Gastrocnemius medialis (tissue), 4 donors: ENCODE measurements around the gene NME4. TPM values are rescaled to one million over a fixed set of nuclear protein-coding genes. Genes with fewer than 3 reads are reported as not detected.
A peak's percentile ranks its signal among the peaks of the same experiment; 100 is the strongest.

Source experiments
- ATAC-seq, 2 donors: fragments of 150-250 bp; one replicate each; pipeline ENCODE4 v1.9.1; 2016
- DNase-seq, 2 donors: peaks; one replicate each; pipeline ENCODE4 v3.0.0-alpha.2; 2019
- H3K27ac ChIP-seq, 4 donors: fragments of 200-600 bp; sonication (generic); 1 replicate in 1 of 4; 2 replicates in 3 of 4; pipeline ENCODE4 v1.5.1; 2016 to 2018; ENCODE audit warnings: mild to moderate bottlenecking in 2 of 4, moderate library complexity in 1 of 4
- H3K27me3 ChIP-seq, 3 donors: fragments of 200-600 bp; sonication (generic) in 2 of 3; 1 replicate in 1 of 3; 2 replicates in 2 of 3; pipeline versions ENCODE4 v1.5.1 to v1.6.0; 2016 to 2019; ENCODE audit warnings: mild to moderate bottlenecking in 1 of 3, moderate library complexity in 1 of 3
- H3K36me3 ChIP-seq, 2 donors: fragments of 200-600 bp; sonication (generic) in 1 of 2; one replicate each; pipeline ENCODE4 v1.5.1; 2017 to 2018
- H3K4me1 ChIP-seq, 2 donors: fragments of 200-600 bp; sonication (generic) in 1 of 2; one replicate each; pipeline ENCODE4 v1.5.1; 2016 to 2017; ENCODE audit warnings: mild to moderate bottlenecking in 2 of 2
- H3K4me3 ChIP-seq, 4 donors: fragments of 200-600 bp; sonication (generic) in 3 of 4; 1 replicate in 1 of 4; 2 replicates in 3 of 4; pipeline ENCODE4 v1.5.1; 2016 to 2019; ENCODE audit warnings: mild to moderate bottlenecking in 2 of 4
- H3K9me3 ChIP-seq, 3 donors: fragments of 200-600 bp; sonication (generic) in 2 of 3; 1 replicate in 1 of 3; 2 replicates in 2 of 3; pipeline ENCODE4 v1.5.1; 2016 to 2019
- CTCF ChIP-seq, 5 experiments: fragments of 450-650 bp in 3 of 5; fragments of 200-600 bp in 2 of 5; sonication (generic) in 2 of 5; IDR thresholded peaks in 4 of 5; conservative IDR thresholded peaks in 1 of 5; 1 replicate in 4 of 5; 2 replicates in 1 of 5; pipeline ENCODE4 v1.5.1; 2016 to 2019; ENCODE audit warnings: antibody characterized with exemption in 5 of 5, mild to moderate bottlenecking in 3 of 5, moderate library complexity in 3 of 5
- POLR2A ChIP-seq, 2 donors: fragments of 450-650 bp; IDR thresholded peaks; one replicate each; pipeline ENCODE4 v1.6.1; 2017; ENCODE audit warnings: antibody characterized with exemption in 2 of 2, mild to moderate bottlenecking in 2 of 2, moderate library complexity in 2 of 2
- in situ Hi-C, 4 donors: fragments of 200-750 bp; cut with MboI; loops; one replicate each; pipeline versions ENCODE4 v1.15.0 to v1.8.0; 2017; ENCODE audit warnings: low sequenced_read_pairs in 4 of 4
- intact Hi-C: fragments of 100-400 bp; cut with DNase I; formaldehyde crosslinking; loops from one replicate; pipeline ENCODE4 v1.15.1; 2023; ENCODE audit warnings: low total_unique reads
- total RNA-seq, 4 donors: library from RNA; depleted of rRNA; stranded (reverse); fragments of >200 nt; gene quantifications; one replicate each; pipeline versions ENCODE4 v1.1.0 to v1.2.3, GENCODE V29; 2016

The NME4 gene
- total RNA-seq, 4 donors from 2014 or later = 11.6 to 19.3 (median 16.3) TPM

DNA sequence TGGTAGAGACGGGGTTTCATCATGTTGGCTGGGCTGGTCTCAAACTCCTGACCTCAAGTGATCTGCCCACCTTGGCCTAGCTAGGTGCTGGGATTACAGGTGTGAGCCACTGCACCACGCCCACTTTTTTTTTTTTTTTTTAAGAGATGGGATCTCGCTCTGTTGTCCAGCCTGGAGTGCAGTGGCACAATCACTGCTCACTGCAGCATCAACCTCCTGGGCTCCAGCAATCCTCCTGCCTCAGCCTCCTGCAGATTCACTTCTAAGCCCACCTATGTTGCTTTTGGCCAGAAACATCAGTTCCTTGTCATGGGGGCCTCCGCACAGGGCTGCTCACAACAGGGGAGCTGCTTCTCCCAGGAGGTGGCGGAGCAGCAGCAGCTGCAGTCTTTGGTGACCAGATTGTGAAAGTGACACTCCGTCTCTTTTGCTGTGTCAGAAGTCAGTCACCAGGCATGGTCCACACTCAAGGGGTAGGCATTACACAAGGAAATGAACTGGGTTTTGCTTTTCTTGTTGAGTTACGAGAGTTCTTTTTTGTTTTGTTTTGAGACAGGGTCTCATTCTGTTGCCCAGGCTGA is 4.5 kb upstream of the NME4 start:
- ATAC-seq (no peak), DNase-seq (no peak)
- Histone ChIP-seq H3K27ac (no peak overlapping the region), H3K9me3 (no peaks in the 10 kb centered on the region), H3K4me3 (no peak overlapping the region), H3K27me3 (no peaks in the 10 kb centered on the region), H3K36me3 (no peaks in the 10 kb centered on the region), H3K4me1 (peaks cover 8 to 10% of the 10 kb centered on the region in 2 donors)
- in situ Hi-C loops = no loop called here
- intact Hi-C loops = loop anchor here (5.0 kb wide), 1 partner anchor 95 kb away; no protein-coding TSS in a partner anchor
- TF ChIP-seq CTCF (IDR thresholded peaks at IDR 0.05 in 4 of 5, conservative IDR thresholded peaks at IDR 0.05 in 1 of 5) = no peak
- TF ChIP-seq POLR2A (IDR thresholded peaks at IDR 0.05) = no peak

GRCh38 chr16:396199-396598 is 800 bp upstream of the NME4 start:
- Histone ChIP-seq H3K27ac (peak overlapping the region; percentile 60 to 91 (median 73)), H3K9me3 (no peaks in the 10 kb centered on the region), H3K4me1 (peaks cover 13 to 16% of the 10 kb centered on the region in 2 donors), H3K27me3 (no peaks in the 10 kb centered on the region), H3K36me3 (no peaks in the 10 kb centered on the region), H3K4me3 (peak overlapping the region in 3 of 4 donors; percentile 58 to 61 (median 59))
- in situ Hi-C loops (no loop called here), intact Hi-C loops (no loop called here)
- no peak for DNase-seq
- no peak for ATAC-seq
- no peak for TF ChIP-seq CTCF (IDR thresholded peaks at IDR 0.05 in 4 of 5, conservative IDR thresholded peaks at IDR 0.05 in 1 of 5)
- no peak for TF ChIP-seq POLR2A (IDR thresholded peaks at IDR 0.05)

GRCh38 chr16:396605-397004 is 394 bp upstream of the NME4 start:
- Histone ChIP-seq H3K9me3 (no peaks in the 10 kb centered on the region), H3K4me1 (peaks cover 13 to 16% of the 10 kb centered on the region in 2 donors), H3K4me3 (peak overlapping the region; percentile 39 to 61 (median 58)), H3K27ac (peak overlapping the region; percentile 60 to 91 (median 73)), H3K27me3 (no peaks in the 10 kb centered on the region), H3K36me3 (no peaks in the 10 kb centered on the region)
- ATAC-seq (no peak), DNase-seq (no peak)
- in situ Hi-C loops = no loop called here
- intact Hi-C loops = no loop called here
- TF ChIP-seq CTCF (IDR thresholded peaks at IDR 0.05 in 4 of 5, conservative IDR thresholded peaks at IDR 0.05 in 1 of 5) (no peak), POLR2A (IDR thresholded peaks at IDR 0.05) (no peak)

DNA sequence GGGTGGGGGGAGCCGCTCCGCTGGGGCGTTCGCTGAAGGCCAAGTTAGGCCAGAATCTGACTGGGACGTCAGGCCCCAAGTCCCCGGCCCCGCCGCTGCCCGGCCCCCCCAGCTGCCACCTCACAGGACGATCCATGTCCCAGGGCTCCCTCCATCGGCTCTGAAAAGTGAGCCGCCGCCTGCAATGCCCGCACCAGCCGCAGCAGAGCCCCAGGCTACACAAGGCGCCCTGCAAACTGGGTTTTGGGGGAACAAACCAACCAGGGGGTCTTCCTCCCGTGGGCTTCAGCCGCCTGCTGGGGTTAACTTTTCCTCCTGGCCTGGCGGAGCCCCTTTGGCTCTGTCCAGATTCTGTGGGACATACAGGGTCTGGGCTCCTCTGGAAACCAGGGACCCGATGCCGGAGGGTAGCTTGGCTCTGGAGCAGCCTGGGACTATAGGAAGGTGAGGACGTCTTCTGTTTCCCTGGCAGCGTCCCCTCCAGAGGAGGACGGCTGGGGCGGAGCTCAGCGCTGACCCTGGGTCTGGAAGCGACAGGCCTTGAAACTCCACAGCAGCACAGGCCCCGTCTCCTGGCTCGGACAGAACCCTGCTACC is 835 bp downstream of the NME4 start:
- peak overlapping the region; percentile 60 to 91 (median 79) for H3K27ac ChIP-seq
- peaks cover 16 to 18% of the 10 kb centered on the region in 2 donors for H3K4me1 ChIP-seq
- TF ChIP-seq POLR2A (IDR thresholded peaks at IDR 0.05) (no peak), CTCF (IDR thresholded peaks at IDR 0.05 in 4 of 5, conservative IDR thresholded peaks at IDR 0.05 in 1 of 5) (peak; percentile 59 to 72 (median 61))
- intact Hi-C loops = no loop called here
- H3K4me3 ChIP-seq = peak overlapping the region; percentile 6 to 64 (median 41)
- DNase-seq (peak; percentile 77), ATAC-seq (peak; percentile 34 to 54)
- in situ Hi-C loops = no loop called here
- H3K36me3 ChIP-seq = no peaks in the 10 kb centered on the region
- H3K27me3 ChIP-seq = no peaks in the 10 kb centered on the region
- H3K9me3 ChIP-seq = no peaks in the 10 kb centered on the region
